Measurements from ENCODE around the gene FLOT1. TPM values are rescaled to one million over a fixed set of nuclear protein-coding genes. Genes with fewer than 3 reads are reported as not detected.

The FLOT1 gene
- 46.7 TPM for total RNA-seq (ENCODE audit: insufficient read depth, low replicate concordance)

DNA sequence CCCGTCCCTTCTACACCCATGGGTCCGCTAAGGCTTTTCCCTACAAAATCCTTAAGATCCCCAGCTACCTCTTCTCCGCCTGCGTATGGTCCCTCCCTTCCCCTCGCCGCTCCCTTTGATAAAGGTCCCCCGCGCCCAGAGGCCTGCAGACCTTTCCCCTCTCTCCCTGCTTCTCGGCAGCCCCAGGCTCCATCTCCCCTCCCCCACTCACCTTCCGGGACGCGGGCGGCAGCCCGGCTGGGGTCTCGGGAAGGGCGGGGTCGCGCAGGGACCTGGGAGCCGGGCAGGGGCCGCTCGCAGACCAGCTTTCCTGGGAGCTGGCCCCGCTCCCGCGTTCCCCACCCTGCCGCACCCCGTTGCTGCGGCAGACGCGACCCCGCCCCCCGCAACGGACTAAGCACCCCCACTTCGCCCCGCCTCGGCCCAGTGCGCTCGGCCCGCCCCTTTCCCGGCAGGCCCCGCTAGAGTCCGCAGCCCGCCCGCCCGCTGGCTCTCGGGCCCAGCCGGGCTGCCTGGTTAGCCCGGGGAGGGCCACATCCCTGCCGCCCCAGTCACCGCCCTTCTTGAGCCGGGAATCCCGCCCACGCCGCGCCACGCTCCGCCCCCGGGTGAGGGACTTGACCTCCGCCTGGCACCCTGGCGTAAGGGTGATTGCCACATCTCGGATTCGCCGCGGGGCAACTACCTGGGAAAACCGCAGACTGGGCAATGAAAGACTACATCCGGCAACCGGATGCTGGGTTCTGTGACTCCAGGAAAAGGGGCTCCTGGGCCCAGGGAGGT is at the start of gene FLOT1:
Gene FLOT1, minus strand, starts transcription at position 372 of the 783 bp plus-strand sequence. CDS start 498 bp downstream, outside the sequence.
- DNase-seq (ENCODE audit: low spot score): peak; percentile 98

DNA sequence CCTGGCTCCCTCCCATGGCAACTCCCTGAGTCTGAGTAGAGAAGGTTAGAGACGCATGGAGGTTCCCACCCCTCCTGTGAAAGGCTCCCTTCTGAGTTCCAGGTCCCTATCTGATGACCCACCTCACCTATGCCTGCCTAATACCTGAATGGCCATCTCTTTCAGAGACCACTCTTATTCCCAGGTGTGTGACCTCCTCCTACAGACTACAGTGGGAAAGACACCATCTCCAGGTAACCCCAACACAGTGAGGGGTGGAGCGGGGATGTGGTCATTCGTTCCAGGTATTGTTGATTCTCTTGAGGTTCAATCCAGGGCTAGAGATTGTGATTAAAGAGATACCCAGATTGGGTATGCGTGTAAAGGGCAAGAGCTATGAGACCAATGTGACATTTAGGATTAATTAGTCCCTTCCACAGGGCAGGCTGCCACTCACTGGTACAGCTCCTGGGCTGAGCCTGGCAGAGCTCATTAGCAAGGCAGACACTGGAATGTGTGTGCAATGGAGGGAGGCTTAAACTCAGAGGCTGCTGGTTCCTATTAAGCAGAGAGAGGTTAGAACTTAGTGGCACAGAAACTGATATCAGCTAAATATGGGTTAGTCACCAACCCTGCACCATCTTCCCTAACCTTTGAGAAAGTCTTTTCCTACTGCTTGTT is 48.4 kb upstream of the FLOT1 start:
- DNase-seq (ENCODE audit: low spot score): no peak

DNA sequence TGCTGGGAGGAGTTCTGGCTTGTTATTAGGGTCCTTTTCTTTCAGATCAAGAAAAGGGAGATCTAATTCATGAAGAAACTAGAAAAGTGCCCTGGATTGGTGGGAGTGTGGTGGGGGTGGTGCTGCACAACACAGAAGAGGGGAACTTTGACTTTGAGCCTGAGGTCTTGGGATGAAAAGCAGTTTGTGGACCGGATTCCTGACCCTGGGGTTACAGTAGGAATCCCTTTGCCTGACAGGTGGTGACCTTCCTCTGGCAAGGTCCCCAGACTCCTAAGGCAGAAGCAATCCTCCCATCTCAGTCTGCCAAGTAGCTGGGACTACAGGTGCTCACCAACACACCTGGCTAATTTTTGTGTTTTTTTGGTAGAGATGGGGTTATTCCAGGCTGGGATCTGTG is 47.1 kb upstream of the FLOT1 start:
- DNase-seq (ENCODE audit: low spot score): no peak

GRCh38 chr6:30787954-30788353 is 45.5 kb upstream of the FLOT1 start:
- peak; percentile 71 for DNase-seq (ENCODE audit: low spot score)

DNA sequence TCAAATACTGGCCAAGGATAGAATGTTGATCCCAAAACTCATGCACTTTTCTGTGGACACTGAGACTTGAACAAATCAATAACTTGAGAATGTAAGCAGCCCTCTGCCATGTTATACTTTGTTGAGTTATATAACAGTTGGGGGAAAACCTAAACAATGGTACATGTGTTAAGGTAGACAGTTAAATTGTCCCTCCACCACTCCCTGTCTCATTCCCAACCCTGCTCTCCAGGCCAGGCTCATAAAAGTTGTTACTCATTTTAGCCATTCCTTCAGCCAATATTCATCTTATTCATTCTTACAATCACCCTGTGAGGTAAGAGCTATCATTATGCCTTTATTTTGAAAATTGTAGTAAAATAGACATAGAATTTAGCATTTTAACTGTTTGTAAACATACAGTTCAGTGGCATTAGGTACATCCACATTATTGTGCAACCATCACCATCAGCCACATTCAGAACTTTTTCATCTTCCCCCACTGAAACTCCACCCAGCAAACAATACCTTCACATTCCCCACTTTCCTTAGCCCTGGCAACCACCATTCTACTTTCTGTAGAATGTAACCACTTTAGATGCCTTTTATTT is 40.0 kb upstream of the FLOT1 start:
- DNase-seq (ENCODE audit: low spot score): peak; percentile 60

DNA sequence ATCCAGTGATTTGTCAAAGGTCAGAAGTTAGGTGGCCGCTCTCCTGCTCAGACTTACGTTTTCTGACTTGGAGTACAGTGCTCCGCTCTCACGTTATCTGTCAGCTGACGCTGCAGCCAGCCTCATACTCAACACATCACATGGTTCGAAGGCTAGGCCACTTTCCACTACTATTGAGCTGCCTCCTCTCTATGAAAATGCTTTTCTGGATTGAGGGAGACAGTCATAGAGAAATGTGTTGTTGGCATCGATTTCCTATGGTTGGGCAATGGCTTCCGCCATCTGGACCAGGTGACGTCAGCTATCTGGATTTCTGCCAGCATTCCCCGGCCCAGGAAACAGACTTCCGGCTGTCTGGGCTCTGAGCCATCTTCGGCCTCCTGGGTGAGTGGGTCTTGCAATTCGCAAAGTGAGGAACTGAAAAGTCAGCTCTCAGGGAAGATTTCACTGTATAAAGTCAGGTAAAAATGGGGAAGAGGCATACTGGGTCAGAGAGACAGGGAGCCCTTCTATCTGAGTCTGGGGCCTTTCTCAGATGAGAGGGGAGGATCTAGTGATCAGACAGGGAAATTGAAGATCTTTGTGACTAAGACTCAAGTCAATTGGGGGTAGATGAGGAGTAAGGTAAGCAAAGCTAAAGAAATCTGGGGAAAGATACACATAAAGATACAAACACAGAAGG is 39.4 kb upstream of the FLOT1 start:
- DNase-seq (ENCODE audit: low spot score): peak; percentile 97

DNA sequence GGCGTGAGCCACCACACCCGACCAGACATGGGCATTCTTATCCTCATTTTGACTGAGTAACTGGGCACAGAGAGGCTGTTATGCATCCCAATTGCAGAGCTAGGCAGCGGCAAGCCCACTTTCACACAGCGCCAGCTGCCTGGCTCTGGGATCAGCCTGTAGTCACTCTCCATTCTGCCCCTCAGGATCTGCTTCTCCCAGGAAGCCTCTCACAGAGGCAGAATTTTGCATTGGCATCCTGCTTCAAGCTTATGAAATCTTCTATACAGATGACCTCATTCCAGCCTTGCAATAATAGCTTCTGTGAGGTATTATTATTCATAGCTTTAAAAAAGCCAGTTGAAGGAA is 38.9 kb upstream of the FLOT1 start:
- DNase-seq (ENCODE audit: low spot score): no peak

DNA sequence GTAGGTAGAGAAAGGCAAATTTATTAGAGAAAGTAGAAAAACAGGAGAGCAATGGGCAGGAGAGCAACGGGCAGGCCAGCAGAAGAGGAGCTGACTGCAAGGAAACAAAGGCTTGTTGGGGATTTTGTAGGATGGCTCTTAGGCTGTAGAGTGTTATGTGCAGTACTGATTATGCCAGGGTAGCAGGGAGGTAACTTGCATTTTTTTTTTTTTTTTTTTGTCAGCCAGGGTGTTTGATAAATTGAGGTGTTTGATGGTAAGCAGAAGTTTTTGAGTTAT is 38.1 kb upstream of the FLOT1 start:
- DNase-seq (ENCODE audit: low spot score): no peak

- no peak for DNase-seq (ENCODE audit: low spot score)
These were observed 37.6 kb upstream of the FLOT1 start for GRCh38 chr6:30779850-30780641.

DNA sequence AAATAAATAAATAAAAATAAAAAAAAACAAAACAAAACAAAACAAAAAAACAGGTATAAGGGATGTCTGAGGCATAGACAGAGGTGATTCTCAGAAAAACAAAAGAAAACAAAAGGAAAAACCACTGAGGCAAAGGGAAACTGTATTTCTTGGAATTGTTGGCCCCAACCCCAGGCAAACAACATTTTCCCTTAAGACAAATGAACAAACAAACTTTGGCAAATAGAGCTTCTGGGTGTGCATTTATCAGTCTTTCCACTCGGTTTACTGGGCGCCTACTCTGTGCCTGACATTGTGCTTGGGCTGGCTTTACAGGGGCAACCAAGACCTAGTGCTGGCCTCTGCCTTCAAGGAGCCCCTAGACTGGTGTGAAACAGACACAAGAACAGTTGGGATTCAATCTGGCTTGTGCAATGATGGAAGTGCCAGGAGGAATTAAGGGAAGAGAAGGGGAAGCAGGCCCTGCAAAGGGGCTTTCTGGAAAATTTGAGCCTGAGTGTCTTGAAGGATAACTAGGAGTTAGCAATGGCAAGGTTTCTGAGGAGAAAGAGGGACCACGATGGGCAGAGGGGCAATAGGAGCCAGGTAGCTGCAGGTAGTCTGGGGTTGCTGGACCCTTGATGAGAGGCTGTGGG is 35.6 kb upstream of the FLOT1 start:
- peak; percentile 47 for DNase-seq (ENCODE audit: low spot score)

DNA sequence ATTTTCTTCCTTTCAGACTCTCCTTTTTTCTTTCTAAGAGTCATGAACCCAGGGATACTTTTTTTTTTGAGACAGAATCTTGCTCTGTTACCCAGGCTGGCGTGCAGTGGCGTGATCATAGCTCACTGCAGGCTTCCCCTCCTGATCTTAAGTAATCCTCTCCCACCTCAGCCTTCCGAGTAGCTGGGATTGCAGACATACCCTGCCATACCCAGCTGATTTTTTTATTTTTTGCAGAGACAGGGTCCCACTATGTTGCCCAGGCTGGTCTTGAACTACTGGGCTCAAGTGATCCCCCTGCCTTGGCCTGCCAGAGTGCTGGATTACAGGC is 34.6 kb upstream of the FLOT1 start:
- no peak for DNase-seq (ENCODE audit: low spot score)

DNA sequence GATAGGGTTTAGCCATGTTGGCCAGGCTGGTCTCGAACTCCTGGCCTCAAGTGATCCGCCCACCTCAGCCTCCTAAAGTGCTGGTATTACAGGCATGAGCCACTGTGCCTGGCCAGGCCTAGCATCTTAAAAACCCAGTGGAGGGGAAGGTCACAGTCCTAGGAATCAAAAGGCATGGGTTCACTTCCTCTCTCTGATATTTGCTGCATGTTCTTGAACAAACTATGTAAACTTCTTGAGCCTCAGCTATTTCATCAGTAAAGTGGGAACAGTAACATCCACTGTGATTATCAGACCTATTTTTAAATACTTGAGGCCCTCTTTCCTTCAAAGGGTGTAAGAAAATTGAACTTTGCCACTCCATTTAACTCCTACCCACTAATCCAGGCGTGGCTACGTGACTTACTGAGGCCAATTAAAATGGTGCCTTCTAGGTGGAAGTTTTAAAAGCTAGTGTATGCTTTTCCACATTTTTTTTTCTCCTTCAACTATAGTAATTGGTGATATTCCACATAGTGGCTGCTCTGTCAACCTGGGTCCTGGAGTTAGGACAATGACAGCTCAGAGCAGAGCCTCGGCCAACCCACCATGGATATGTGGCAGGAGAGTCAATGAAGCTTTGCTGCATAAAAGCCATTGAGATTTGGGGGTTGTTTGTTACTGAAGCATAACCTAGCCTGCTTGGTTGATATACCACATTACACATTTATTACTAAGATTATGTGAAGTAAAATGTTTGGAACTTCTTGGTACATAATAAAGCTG is 34.1 kb upstream of the FLOT1 start:
- no peak for DNase-seq (ENCODE audit: low spot score)

GRCh38 chr6:30775104-30775503 is 32.6 kb upstream of the FLOT1 start:
- no peak for DNase-seq (ENCODE audit: low spot score)

DNA sequence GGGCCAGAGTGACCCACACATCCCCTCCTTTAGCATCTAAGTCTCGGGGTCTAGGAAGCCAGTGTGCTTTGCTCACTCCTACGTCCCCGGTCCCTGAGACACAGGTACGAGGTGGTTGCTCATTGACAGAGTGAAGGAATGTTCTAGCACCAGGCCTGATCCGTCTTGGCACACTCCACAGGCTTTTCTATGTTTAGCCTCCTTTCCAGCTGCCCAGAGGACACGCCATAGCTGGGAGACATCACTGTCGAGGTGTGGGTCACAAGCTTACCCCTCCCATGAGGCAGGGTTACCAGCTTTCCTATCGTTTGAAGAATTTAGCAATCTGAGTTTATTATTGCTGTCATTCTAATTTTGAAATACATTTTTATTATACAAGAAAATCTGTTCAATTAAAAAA is 32.2 kb upstream of the FLOT1 start:
- no peak for DNase-seq (ENCODE audit: low spot score)

DNA sequence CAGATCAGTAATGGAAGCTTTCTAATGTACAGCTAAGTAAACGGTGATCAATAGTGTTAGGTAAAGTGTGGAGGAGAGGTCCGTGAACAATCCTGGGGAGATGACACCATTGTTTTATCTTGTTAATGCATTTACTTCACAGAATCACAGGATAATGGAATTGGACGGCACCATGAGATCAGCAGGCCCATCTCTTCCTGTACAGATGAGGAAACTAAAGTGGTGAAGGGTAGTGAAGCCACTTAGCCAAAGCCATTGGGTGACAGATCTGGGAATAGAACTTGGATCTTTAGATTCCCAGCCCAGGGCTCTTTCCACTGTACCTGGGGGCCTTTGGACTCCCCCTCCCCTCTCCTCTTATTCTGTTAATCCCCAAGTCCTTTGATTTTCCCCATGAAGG is 28.1 kb upstream of the FLOT1 start:
- no peak for DNase-seq (ENCODE audit: low spot score)

DNA sequence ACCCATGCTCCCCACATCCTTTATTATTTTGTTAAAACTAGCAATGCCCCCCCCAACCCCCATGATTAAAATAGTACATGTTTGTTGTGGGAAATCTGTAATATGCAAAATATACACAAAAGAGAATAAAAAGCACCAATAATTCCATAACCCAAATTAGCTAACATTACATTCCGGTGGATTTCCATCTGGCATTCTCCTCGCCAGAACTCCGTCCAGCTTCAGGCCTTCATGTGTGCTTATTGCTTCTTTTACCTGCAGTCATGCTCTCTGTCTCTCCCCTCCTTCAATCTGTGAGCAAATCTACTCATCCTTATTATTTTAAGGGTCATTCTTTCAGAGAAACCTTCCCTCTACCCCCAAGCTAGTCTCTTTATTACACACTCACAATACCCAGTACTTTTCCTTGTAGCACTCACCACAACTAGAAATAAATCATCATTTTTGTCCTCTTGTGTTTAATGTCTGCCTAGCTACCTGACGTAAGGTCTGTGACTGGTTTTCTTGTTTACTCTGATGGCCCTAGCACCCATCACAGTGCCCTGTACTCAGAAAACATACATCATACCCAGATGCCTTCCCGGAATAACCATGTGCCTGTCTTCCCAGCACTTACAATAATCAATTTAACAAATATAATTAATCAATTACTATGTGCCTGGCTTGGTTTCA is 27.5 kb upstream of the FLOT1 start:
- peak; percentile 58 for DNase-seq (ENCODE audit: low spot score)

GRCh38 chr6:30769088-30769852 is 26.8 kb upstream of the FLOT1 start:
- peak; percentile 89 for DNase-seq (ENCODE audit: low spot score)

GRCh38 chr6:30768634-30769087 is 26.2 kb upstream of the FLOT1 start:
- DNase-seq (ENCODE audit: low spot score): no peak

DNA sequence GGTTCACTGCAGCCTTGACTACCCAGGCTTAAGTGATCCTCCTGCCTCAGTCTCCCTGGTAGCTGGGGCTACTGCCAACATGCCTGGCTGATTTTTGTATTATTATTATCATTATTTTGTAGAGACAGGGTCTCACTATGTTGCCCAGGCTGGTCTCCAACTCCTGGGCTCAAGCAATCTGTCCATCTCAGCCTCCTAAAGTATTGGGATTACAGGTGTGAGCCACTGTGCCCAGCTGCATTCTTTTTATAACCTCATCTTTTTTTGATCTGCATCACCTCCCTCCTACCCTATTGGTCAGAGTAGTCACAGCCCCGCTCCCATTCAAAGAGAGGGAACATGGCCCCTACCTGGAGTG is 25.4 kb upstream of the FLOT1 start:
- no peak for DNase-seq (ENCODE audit: low spot score)
